GM21619 (cell line): Measurements from ENCODE around the gene JAZF1.

Experiments used
- ATAC-seq: cut with Tn5 transposase; IDR thresholded peaks from one replicate; pipeline ENCODE4 v1.9.1; 2021; ENCODE audit not compliant: unreplicated experiment

The JAZF1 gene

GRCh38 chr7:28052933-28053332 lies 127.7 kb downstream of the JAZF1 start:
- ATAC-seq, result no peak

- ATAC-seq, result no peak
Measured at GRCh38 chr7:28048694-28049093, 131.9 kb downstream of the JAZF1 start.

- ATAC-seq, result no peak
Measured at GRCh38 chr7:28046035-28046434, 134.6 kb downstream of the JAZF1 start.

- ATAC-seq, result no peak
Measured at GRCh38 chr7:28045592-28045991, 135.0 kb downstream of the JAZF1 start.

- ATAC-seq, result no peak
Measured at GRCh38 chr7:28044825-28045224, 135.8 kb downstream of the JAZF1 start.

- no peak for ATAC-seq
Measured at GRCh38 chr7:28042721-28043120, 137.9 kb downstream of the JAZF1 start.

GRCh38 chr7:28041508-28042314 lies 138.9 kb downstream of the JAZF1 start:
- ATAC-seq, result no peak

- ATAC-seq, result no peak
Measured at GRCh38 chr7:28038175-28038797, 142.3 kb downstream of the JAZF1 start.

- ATAC-seq, result peak; percentile 96
Measured at GRCh38 chr7:28037220-28038010, 143.2 kb downstream of the JAZF1 start.

- ATAC-seq, result no peak
Measured at GRCh38 chr7:28036696-28037095, 143.9 kb downstream of the JAZF1 start.

- no peak for ATAC-seq
Measured at GRCh38 chr7:28033386-28033785, 147.2 kb downstream of the JAZF1 start.

- no peak for ATAC-seq
Measured at GRCh38 chr7:28032738-28033380, 147.7 kb downstream of the JAZF1 start.

GRCh38 chr7:28029051-28029450 lies 151.5 kb downstream of the JAZF1 start:
- no peak for ATAC-seq

- ATAC-seq, result no peak
Measured at GRCh38 chr7:28028471-28028870, 152.1 kb downstream of the JAZF1 start.

GRCh38 chr7:28026237-28026636 lies 154.4 kb downstream of the JAZF1 start:
- ATAC-seq, result no peak

- no peak for ATAC-seq
Measured at GRCh38 chr7:28024786-28025334, 155.7 kb downstream of the JAZF1 start.

GRCh38 chr7:28020302-28020940 lies 160.2 kb downstream of the JAZF1 start:
- ATAC-seq, result peak; percentile 91

GRCh38 chr7:28018856-28019465 lies 161.6 kb downstream of the JAZF1 start:
- no peak for ATAC-seq

GRCh38 chr7:28018446-28018845 lies 162.1 kb downstream of the JAZF1 start:
- ATAC-seq, result no peak

- no peak for ATAC-seq
Measured at GRCh38 chr7:28018020-28018419, 162.6 kb downstream of the JAZF1 start.
